GM12864 (cell line): ENCODE measurements around the gene COL25A1.
A peak's percentile ranks its signal among the peaks of the same experiment; 100 is the strongest.

Experiments
- DNase-seq: peaks from one replicate; pipeline ENCODE4 v3.0.0-alpha.2; 2011; ENCODE audit warnings: low read depth
- H3K4me3 ChIP-seq: 2 replicates; pipeline ENCODE4 v1.5.1; 2011; ENCODE audit warnings: mild to moderate bottlenecking, low read depth, low read length, control low read depth
- TF ChIP-seq, protein P1 (sequence below): IDR thresholded peaks from 2 replicates; pipeline ENCODE4 v1.5.1; 2011; ENCODE audit warnings: low read depth, mild to moderate bottlenecking, moderate library complexity, low read length, control low read depth, inconsistent platforms; ENCODE audit errors: missing control alignments

Gene COL25A1

DNA sequence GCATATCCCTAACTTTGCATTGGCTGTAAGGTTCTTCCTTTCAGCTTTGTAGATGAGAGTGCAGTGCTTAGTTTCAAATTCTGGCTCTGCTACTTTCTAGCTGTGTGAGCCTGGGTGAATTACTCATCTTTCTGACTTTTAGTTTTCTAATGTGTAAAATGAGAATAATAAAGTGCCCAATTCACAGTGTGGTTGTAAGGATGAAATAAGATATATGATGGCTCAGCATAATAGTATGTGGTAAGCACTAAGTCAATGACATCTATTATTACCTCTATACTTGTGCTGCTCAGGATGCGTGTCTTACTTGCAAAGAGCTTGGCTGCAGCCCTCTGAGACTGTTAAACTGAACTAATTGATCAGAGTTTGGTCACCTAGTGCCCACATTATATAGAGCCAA, 509.0 kb downstream of the COL25A1 start:
- TF ChIP-seq, protein P1, sequence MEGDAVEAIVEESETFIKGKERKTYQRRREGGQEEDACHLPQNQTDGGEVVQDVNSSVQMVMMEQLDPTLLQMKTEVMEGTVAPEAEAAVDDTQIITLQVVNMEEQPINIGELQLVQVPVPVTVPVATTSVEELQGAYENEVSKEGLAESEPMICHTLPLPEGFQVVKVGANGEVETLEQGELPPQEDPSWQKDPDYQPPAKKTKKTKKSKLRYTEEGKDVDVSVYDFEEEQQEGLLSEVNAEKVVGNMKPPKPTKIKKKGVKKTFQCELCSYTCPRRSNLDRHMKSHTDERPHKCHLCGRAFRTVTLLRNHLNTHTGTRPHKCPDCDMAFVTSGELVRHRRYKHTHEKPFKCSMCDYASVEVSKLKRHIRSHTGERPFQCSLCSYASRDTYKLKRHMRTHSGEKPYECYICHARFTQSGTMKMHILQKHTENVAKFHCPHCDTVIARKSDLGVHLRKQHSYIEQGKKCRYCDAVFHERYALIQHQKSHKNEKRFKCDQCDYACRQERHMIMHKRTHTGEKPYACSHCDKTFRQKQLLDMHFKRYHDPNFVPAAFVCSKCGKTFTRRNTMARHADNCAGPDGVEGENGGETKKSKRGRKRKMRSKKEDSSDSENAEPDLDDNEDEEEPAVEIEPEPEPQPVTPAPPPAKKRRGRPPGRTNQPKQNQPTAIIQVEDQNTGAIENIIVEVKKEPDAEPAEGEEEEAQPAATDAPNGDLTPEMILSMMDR: no peak
- no peak for DNase-seq

DNA sequence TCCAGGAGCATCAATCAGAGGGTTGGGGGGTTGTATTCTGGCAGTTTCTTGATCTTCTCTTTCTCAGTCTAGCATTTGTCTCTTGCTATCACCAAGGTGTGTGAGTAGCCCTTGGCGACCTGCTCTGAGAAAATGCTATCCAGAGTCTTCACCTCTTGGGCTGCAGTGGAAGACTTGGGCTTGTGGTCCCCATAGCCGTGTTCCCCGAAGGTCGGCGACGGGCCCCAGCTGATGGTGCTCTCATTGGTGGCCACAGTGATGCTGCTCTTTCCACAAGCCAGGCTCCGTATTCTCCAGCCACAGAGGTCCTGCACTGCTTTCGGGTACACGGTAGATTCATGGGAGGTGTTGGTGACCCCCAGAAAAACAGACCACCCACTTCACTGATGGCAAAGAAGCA, 513.7 kb downstream of the COL25A1 start:
- TF ChIP-seq, protein P1: no peak
- H3K4me3 ChIP-seq: no peak overlapping the region
- DNase-seq: no peak

More for the DNA sequence above, 509.0 kb downstream of the COL25A1 start:
- H3K4me3 ChIP-seq: no peak overlapping the region

DNA sequence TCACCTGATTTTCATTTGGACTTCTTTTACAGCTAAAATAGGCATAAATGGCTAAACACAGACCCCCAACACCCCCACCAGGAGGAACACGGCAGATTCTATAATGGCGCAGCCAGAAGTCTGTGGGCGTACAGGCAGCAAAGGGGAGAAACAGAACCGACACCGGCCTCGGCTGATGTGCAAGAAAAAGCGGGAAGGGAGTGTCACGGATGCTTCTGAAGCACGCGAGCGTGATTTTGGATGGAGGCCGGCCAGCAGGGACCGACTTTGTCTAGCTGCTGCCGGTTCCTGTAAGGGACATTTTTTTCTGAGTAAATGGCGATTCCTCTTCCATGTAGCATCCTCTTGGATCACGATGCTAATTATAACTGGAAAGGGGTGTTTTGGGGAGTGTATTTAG, 514.7 kb downstream of the COL25A1 start:
- TF ChIP-seq, protein P1: no peak
- no peak overlapping the region for H3K4me3 ChIP-seq
- DNase-seq: no peak

DNA sequence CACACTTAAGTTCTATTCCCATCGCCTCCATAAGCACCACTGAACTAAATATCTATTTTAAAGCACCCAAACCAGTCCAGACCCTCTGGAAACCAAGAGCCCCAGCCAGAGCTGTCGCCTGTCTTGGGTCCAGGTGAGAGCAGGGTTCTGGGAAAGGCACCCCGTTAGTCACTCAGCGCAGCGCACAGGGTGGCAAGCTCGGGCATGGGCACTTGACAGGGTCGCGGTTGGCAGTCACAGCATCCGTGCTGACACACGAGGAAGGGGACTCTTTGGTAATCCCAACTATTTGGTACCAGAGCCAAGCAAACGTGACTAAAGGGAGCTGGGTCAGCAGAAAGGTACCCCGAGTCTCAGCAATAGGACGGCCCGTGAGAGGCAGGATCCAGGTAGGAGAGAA, 515.4 kb downstream of the COL25A1 start:
- no peak for DNase-seq
- TF ChIP-seq, protein P1: no peak
- no peak overlapping the region for H3K4me3 ChIP-seq

DNA sequence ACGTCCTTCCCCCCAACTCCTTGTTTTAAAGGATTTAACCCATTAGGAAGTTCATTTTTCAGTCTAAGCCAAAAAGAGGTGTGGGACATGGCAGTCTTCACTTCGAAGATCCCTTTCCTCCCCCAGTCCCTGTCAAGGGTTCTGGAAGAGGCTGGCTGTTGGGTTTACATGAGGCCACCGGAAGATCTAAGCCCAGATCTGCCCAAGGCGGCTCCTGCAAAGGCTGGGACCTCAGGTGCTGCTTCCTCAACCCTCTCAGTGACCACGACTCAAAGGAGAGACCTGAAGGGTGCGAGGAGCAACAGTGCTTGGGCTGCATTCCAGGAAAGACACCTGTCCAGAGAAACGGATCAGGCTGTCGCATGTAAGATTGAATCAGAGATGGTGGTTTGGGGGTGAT, 516.1 kb downstream of the COL25A1 start:
- TF ChIP-seq, protein P1: no peak
- no peak overlapping the region for H3K4me3 ChIP-seq
- no peak for DNase-seq

DNA sequence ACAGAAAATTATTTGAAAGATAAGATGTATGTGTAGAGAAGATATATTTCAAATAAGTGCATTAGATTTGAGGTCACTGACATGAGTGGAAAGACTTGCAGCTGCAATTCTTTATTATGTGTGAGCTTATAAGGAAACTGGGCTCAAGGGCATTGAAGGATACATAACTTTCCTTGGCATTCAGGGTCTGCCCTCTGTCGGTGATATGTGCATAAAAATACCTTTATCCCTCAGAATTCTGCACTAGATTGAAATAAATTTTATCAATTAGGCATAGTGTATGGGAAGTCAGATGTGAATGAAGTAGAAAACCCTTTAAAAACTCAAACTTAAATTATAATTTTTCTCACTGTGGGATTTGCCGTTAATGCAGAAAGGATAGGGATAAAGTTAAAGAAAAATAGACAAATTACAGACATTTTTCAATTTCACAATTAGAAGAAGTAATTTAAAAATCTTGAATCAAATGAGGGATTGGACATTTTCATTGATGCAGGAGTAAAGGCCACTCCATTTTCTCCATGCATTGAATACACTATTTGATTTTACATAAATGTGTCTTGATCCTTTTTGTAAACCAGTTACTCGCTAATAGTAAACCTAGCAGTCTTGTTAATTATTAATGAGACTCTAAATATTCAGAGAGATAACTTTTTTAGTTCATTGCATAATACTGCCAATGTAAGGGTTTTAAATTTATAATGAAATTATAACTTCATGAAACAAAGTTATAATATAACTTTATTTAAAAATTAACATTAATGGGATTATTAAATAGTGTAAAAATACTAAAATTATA, 518.6 kb downstream of the COL25A1 start:
- no peak for DNase-seq
- TF ChIP-seq, protein P1: peak; percentile 2
- no peak overlapping the region for H3K4me3 ChIP-seq

DNA sequence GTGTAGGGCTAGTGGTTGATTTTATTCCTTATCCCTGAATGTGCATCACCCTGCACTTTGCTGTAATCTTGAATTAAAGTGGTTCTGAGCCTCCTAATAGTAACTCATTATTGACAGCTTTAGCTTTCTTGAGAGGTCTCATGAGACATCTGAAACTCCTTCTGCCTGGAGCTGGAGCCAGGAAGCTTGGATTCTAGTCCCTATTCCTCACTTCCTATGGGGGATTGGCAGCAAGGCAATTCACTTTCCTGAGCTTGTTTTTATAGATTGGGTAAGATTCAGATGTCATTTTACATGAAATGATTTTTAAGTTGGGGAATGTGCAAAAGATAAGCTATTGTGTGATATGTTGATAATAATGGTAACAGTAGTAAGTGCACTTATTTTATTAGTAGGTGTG, 522.5 kb downstream of the COL25A1 start:
- no peak overlapping the region for H3K4me3 ChIP-seq
- TF ChIP-seq, protein P1: no peak
- DNase-seq: no peak
